HEK293 (cell line): Measurements from ENCODE around the gene FSIP1.

Experiments used
- CTCF ChIA-PET: fragments of 350-600 bp; formaldehyde crosslinking; extraction: SDS; loops from one replicate; lab custom pipeline; 2021; ENCODE audit warnings: antibody characterized with exemption; lab: Yijun Ruan, JAX
- POLR2A ChIA-PET: fragments of 300-600 bp; formaldehyde crosslinking; extraction: SDS; loops from one replicate; lab custom pipeline; 2020; ENCODE audit warnings: antibody characterized with exemption, inconsistent platforms; lab: Yijun Ruan, JAX
- H3K27ac ChIP-seq: fragments of 200-500 bp; sonication (Bioruptor generic); 2 replicates; pipeline ENCODE4 v1.5.1; 2014; ENCODE audit warnings: low read depth, low read length, control low read depth, inconsistent platforms; ENCODE audit errors: extremely low read depth
- H3K36me3 ChIP-seq, 2 experiments: fragments of 200-500 bp in 1 of 2; sonication (Bioruptor generic) in 1 of 2; 1 replicate in 1 of 2; 2 replicates in 1 of 2; pipeline ENCODE4 v1.5.1; 2014 to 2017; ENCODE audit warnings: inconsistent platforms in 2 of 2, low read length in 2 of 2; ENCODE audit not compliant: control insufficient read depth in 2 of 2, insufficient read depth in 1 of 2
- H3K4me1 ChIP-seq: fragments of 200-500 bp; sonication (Bioruptor generic); 2 replicates; pipeline ENCODE4 v1.5.1; 2014; ENCODE audit warnings: mild to moderate bottlenecking, low read length, inconsistent platforms; ENCODE audit not compliant: control insufficient read depth, insufficient read depth
- H3K4me3 ChIP-seq: 2 replicates; pipeline ENCODE4 v1.5.1; 2011; ENCODE audit warnings: low read depth, mild to moderate bottlenecking, control low read depth, low read length, moderate library complexity
- H3K9me3 ChIP-seq: fragments of 200-500 bp; sonication (Bioruptor generic); 2 replicates; pipeline ENCODE4 v1.5.1; 2014; ENCODE audit warnings: low read depth, low read length, inconsistent platforms; ENCODE audit not compliant: control insufficient read depth, insufficient read depth
- EGR2 ChIP-seq: fragments of 450-650 bp; formaldehyde crosslinking; IDR thresholded peaks from 2 replicates; pipeline ENCODE4 v1.5.1; 2016; ENCODE audit warnings: low read depth, missing biosample characterization, missing genetic modification characterization
- MEIS1 ChIP-seq: sonication (generic); formaldehyde crosslinking; IDR thresholded peaks from 2 replicates; pipeline ENCODE4 v1.8.1; 2022; ENCODE audit warnings: missing genetic modification reagents, mild to moderate bottlenecking, borderline replicate concordance
- SETDB1 ChIP-seq: IDR thresholded peaks from one replicate; pipeline ENCODE4 v1.6.1; 2017; ENCODE audit warnings: mild to moderate bottlenecking, low read length, moderate library complexity, mixed read lengths; ENCODE audit not compliant: insufficient read length
- YY1 ChIP-seq: fragments of 450-650 bp; formaldehyde crosslinking; IDR thresholded peaks from 2 replicates; pipeline ENCODE4 v1.5.1; 2018; ENCODE audit warnings: missing biosample characterization, missing genetic modification characterization
- ZBTB7A ChIP-seq: fragments of 450-650 bp; formaldehyde crosslinking; IDR thresholded peaks from 2 replicates; pipeline ENCODE4 v1.5.1; 2016; ENCODE audit warnings: low read depth, missing biosample characterization, missing genetic modification characterization
- ZFP69B ChIP-seq: fragments of 450-650 bp; formaldehyde crosslinking; IDR thresholded peaks from 2 replicates; pipeline ENCODE4 v1.5.1; 2016; ENCODE audit warnings: missing biosample characterization, missing genetic modification characterization
- ZNF175 ChIP-seq: fragments of 450-650 bp; formaldehyde crosslinking; IDR thresholded peaks from 2 replicates; pipeline ENCODE4 v1.5.1; 2016; ENCODE audit warnings: missing biosample characterization, missing genetic modification characterization
- ZNF274 ChIP-seq, 2 experiments: fragments of 200-500 bp in 1 of 2; fragments of 450-650 bp in 1 of 2; sonication (Bioruptor generic) in 1 of 2; formaldehyde crosslinking in 1 of 2; IDR thresholded peaks; 2 replicates each; pipeline versions ENCODE4 v1.5.1 to v1.6.1; 2014 to 2016; ENCODE audit warnings: borderline replicate concordance in 1 of 2, inconsistent platforms in 1 of 2, low read length in 1 of 2, missing biosample characterization in 1 of 2, missing genetic modification characterization in 1 of 2
- ZNF350 ChIP-seq: fragments of 450-650 bp; formaldehyde crosslinking; IDR thresholded peaks from 2 replicates; pipeline ENCODE4 v1.5.0; 2017; ENCODE audit warnings: missing biosample characterization, mild to moderate bottlenecking, missing genetic modification characterization
- ZNF37A ChIP-seq: fragments of 450-650 bp; IDR thresholded peaks from 2 replicates; pipeline ENCODE4 v1.5.1; 2018; ENCODE audit warnings: missing biosample characterization, missing genetic modification characterization
- ZNF423 ChIP-seq: fragments of 450-650 bp; formaldehyde crosslinking; IDR thresholded peaks from 2 replicates; pipeline ENCODE4 v1.5.1; 2016; ENCODE audit warnings: missing biosample characterization, missing genetic modification characterization
- ZNF521 ChIP-seq: fragments of 450-650 bp; formaldehyde crosslinking; IDR thresholded peaks from 2 replicates; pipeline ENCODE4 v1.5.1; 2017; ENCODE audit warnings: missing biosample characterization, mild to moderate bottlenecking, missing genetic modification characterization
- ZNF530 ChIP-seq: fragments of 450-650 bp; formaldehyde crosslinking; IDR thresholded peaks from 2 replicates; pipeline ENCODE4 v1.5.1; 2016; ENCODE audit warnings: low read depth, missing biosample characterization, missing genetic modification characterization
- TF ChIP-seq, protein P1 (sequence below): fragments of 450-650 bp; formaldehyde crosslinking; IDR thresholded peaks from 2 replicates; pipeline ENCODE4 v1.5.1; 2016; ENCODE audit warnings: missing biosample characterization, missing genetic modification characterization
- TF ChIP-seq, protein P2 (sequence below): fragments of 450-650 bp; formaldehyde crosslinking; conservative IDR thresholded peaks from 2 replicates; pipeline ENCODE4 v1.5.1; 2016; ENCODE audit warnings: low read depth, missing biosample characterization, missing genetic modification characterization
- TF ChIP-seq, protein P3 (sequence below): fragments of 450-650 bp; formaldehyde crosslinking; IDR thresholded peaks from 2 replicates; pipeline ENCODE4 v1.5.1; 2017; ENCODE audit warnings: missing biosample characterization, mild to moderate bottlenecking, missing genetic modification characterization, moderate library complexity
- TF ChIP-seq, protein P4 (sequence below): fragments of 450-650 bp; formaldehyde crosslinking; IDR thresholded peaks from 2 replicates; pipeline ENCODE4 v1.5.1; 2016; ENCODE audit warnings: missing biosample characterization, missing genetic modification characterization

FSIP1 gene

DNA sequence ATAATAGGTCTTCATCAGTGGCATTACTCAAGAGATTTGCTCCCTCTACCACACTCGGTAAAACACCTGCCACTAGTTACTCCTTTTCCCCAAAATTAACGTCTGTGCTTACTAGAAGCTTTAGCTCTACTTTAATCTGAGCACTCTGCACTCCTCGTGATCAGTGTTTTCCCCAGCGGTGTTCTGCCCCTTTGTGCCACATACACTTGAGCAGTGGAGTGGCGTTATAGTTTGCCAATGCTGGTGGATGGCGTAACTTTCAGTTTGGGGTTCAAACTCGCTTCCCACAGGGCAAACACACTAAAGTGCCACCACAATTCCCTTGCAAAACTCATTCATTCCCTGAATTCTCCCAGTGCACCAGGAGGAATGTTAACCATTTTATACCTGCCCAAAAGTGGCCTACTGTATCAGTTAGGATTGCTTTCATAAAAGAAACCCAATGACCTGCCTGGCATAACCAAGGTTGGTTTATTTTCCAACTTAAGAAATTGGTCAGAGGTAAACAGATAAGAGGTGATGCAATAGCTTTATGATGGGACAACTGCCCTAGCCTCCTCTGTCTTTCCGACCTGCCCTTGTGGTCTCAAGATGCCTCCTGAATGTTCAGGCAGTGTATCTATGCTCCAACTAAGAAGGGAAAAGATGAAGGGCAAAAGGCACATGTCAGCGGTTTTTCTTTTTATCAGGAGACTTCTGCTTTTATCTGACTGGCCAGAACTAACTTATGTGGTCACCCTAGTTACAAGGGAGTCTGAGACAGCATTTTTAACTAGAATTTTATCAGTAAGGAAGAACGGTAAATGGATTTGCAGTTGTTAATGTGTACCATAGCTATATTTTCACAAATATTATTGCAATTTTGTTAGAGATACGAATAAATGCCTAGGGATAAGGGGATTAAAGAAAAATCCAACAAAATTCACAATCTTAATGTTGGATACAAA, 83.9 kb downstream of the FSIP1 start (continued):
- TF ChIP-seq, protein P1, sequence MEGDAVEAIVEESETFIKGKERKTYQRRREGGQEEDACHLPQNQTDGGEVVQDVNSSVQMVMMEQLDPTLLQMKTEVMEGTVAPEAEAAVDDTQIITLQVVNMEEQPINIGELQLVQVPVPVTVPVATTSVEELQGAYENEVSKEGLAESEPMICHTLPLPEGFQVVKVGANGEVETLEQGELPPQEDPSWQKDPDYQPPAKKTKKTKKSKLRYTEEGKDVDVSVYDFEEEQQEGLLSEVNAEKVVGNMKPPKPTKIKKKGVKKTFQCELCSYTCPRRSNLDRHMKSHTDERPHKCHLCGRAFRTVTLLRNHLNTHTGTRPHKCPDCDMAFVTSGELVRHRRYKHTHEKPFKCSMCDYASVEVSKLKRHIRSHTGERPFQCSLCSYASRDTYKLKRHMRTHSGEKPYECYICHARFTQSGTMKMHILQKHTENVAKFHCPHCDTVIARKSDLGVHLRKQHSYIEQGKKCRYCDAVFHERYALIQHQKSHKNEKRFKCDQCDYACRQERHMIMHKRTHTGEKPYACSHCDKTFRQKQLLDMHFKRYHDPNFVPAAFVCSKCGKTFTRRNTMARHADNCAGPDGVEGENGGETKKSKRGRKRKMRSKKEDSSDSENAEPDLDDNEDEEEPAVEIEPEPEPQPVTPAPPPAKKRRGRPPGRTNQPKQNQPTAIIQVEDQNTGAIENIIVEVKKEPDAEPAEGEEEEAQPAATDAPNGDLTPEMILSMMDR, result no peak
- TF ChIP-seq ZNF274 (IDR thresholded peaks at IDR 0.05; ENCODE audit: low read length) (no peak), ZNF274 (tag by site-specific recombination; IDR thresholded peaks at IDR 0.05; ENCODE audit: borderline replicate concordance) (no peak), ZFP69B (tag by site-specific recombination) (no peak), ZNF521 (tag by site-specific recombination) (no peak)
- TF ChIP-seq, protein P2, sequence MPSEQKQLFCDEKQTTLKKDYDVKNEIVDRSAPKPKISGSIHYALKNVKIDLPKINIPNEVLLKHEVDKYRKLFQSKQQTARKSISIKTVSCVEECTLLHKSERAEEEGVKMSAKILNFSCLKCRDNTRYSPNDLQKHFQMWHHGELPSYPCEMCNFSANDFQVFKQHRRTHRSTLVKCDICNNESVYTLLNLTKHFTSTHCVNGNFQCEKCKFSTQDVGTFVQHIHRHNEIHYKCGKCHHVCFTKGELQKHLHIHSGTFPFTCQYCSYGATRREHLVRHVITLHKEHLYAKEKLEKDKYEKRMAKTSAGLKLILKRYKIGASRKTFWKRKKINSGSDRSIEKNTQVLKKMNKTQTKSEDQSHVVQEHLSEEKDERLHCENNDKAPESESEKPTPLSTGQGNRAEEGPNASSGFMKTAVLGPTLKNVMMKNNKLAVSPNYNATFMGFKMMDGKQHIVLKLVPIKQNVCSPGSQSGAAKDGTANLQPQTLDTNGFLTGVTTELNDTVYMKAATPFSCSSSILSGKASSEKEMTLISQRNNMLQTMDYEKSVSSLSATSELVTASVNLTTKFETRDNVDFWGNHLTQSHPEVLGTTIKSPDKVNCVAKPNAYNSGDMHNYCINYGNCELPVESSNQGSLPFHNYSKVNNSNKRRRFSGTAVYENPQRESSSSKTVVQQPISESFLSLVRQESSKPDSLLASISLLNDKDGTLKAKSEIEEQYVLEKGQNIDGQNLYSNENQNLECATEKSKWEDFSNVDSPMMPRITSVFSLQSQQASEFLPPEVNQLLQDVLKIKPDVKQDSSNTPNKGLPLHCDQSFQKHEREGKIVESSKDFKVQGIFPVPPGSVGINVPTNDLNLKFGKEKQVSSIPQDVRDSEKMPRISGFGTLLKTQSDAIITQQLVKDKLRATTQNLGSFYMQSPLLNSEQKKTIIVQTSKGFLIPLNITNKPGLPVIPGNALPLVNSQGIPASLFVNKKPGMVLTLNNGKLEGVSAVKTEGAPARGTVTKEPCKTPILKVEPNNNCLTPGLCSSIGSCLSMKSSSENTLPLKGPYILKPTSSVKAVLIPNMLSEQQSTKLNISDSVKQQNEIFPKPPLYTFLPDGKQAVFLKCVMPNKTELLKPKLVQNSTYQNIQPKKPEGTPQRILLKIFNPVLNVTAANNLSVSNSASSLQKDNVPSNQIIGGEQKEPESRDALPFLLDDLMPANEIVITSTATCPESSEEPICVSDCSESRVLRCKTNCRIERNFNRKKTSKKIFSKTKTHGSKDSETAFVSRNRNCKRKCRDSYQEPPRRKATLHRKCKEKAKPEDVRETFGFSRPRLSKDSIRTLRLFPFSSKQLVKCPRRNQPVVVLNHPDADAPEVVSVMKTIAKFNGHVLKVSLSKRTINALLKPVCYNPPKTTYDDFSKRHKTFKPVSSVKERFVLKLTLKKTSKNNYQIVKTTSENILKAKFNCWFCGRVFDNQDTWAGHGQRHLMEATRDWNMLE, result no peak

DNA sequence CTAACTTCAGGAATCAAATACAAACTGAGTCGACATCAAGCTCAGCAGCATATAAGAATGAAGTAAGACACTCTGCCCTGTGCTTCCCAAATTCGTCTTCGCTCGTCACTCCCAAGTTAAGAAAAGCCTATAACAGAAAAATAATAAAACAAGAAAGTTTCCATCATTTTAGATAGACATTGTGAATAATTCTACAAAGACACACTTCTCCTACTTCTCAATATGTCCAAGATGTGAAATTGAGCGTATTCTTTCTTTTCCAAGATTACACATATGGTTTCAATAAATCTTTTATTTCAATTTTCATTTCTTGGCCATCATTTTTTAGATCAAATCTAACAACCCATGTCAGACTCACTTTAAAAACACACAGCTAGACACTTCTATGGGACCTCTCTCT, 85.1 kb downstream of the FSIP1 start:
- peaks cover 3% of the 10 kb centered on the region; the same call in 1 of the 2 replicates for H3K4me1 ChIP-seq
- POLR2A ChIA-PET, result no interaction called here
- TF ChIP-seq ZNF350 (tag by site-specific recombination) (no peak), EGR2 (no peak), YY1 (tag by site-specific recombination) (no peak), ZNF175 (tag by site-specific recombination) (no peak), ZNF37A (no peak), ZBTB7A (tag by site-specific recombination) (no peak), SETDB1 (no peak), ZNF530 (no peak), ZNF423 (tag by site-specific recombination) (no peak), ZNF521 (tag by site-specific recombination) (no peak), MEIS1 (CRISPR knock-in tag) (no peak)
- TF ChIP-seq, protein P3, sequence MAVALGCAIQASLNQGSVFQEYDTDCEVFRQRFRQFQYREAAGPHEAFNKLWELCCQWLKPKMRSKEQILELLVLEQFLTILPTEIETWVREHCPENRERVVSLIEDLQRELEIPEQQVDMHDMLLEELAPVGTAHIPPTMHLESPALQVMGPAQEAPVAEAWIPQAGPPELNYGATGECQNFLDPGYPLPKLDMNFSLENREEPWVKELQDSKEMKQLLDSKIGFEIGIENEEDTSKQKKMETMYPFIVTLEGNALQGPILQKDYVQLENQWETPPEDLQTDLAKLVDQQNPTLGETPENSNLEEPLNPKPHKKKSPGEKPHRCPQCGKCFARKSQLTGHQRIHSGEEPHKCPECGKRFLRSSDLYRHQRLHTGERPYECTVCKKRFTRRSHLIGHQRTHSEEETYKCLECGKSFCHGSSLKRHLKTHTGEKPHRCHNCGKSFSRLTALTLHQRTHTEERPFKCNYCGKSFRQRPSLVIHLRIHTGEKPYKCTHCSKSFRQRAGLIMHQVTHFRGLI (tag by site-specific recombination), result no peak
- TF ChIP-seq, protein P4, sequence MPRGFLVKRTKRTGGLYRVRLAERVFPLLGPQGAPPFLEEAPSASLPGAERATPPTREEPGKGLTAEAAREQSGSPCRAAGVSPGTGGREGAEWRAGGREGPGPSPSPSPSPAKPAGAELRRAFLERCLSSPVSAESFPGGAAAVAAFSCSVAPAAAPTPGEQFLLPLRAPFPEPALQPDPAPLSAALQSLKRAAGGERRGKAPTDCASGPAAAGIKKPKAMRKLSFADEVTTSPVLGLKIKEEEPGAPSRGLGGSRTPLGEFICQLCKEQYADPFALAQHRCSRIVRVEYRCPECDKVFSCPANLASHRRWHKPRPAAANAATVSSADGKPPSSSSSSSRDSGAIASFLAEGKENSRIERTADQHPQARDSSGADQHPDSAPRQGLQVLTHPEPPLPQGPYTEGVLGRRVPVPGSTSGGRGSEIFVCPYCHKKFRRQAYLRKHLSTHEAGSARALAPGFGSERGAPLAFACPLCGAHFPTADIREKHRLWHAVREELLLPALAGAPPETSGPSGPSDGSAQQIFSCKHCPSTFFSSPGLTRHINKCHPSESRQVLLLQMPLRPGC (tag by site-specific recombination), result no peak
- H3K4me3 ChIP-seq, result no peak overlapping the region
- CTCF ChIA-PET, result no interaction called here
- no peaks in the 10 kb centered on the region for H3K9me3 ChIP-seq
- no peak overlapping the region for H3K27ac ChIP-seq
- H3K36me3 ChIP-seq, result no peaks in the 10 kb centered on the region
